Gastroesophageal sphincter (tissue), 3 donors: ENCODE data around the gene AKAP10.

Experiments
- CTCF ChIP-seq, 4 experiments: fragments of 200-600 bp in 2 of 4; fragments of 450-650 bp in 2 of 4; sonication (generic) in 1 of 4; IDR thresholded peaks; one replicate each; pipeline ENCODE4 v1.5.1; 2017 to 2019; ENCODE audit warnings: antibody characterized with exemption in 4 of 4, mild to moderate bottlenecking in 2 of 4, moderate library complexity in 2 of 4
- POLR2AphosphoS5 ChIP-seq: sonication (generic); formaldehyde crosslinking; IDR thresholded peaks from one replicate; pipeline ENCODE4 v1.6.1; 2017; ENCODE audit warnings: antibody characterized with exemption

- TF ChIP-seq POLR2AphosphoS5 (peak; percentile 51), CTCF (IDR thresholded peaks at IDR 0.05) (no peak)
Observed at GRCh38 chr17:19977293-19978208, at the start of gene AKAP10.
